MM.1S (cell line): ENCODE results near the gene GADD45B.

Experiments used
- EZH2 ChIP-seq: fragments of 300-600 bp; sonication (generic); optimal IDR thresholded peaks from 2 replicates; pipeline ENCODE3; 2017; ENCODE audit warnings: low read depth, mild to moderate bottlenecking, antibody characterized with exemption, low read length, mixed read lengths
- EZH2phosphoT487 ChIP-seq: fragments of 300-600 bp; sonication (generic); IDR thresholded peaks from 2 replicates; pipeline ENCODE4 v1.6.1; 2018; ENCODE audit warnings: antibody characterized with exemption, low read length
- TF ChIP-seq, protein P1 (sequence below): fragments of 300-600 bp; sonication (generic); IDR thresholded peaks from 2 replicates; pipeline ENCODE4 v1.5.1; 2016; ENCODE audit warnings: antibody characterized with exemption, low read length, mixed read lengths

DNA sequence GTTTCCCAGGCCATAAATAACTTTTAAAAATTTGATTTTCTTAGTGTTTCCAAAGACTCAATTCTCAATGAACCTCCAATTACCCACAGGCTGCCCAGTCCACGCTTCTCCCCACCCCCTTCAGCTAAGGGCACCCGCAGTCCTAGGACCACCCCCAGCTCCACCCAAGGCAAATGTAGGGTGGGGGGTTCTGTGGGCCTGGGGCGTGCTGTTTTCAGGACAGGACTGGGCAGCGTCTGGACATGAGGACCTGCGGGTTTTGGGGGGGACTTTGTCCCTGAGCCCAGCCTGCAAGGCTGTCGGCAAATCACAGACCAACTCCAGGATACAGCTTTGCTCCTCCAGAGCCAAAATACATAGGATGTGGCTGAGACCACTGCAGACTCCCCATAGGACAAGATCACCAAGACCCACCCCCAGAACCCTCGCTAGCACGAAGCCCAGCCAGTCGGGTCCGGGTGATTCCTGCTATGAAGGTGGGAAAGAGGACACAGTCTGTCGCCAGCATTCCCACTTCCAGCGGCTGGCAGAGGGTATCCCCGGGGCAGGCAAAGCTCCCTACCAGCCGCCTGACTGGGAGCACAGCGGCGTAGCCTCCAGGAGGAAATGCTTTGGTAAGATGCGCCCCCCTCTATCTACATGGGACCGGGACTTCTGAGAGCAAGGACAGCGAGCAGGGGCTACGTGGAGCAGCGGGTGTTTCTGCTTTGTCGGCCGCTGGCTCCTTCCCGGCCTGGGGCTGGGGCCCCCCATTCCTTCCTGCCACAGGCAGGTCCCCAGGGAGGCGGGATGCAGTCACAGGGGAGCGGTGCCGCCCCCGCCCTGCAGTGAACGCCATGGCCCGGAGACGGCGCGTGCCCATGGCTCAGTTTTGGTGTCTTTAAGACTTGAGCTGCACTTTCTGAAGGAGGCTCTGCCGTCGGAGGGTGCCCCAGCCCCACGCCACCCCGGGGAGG lies 46.9 kb upstream of the GADD45B start:
- TF ChIP-seq EZH2 (no peak), EZH2phosphoT487 (no peak)
- TF ChIP-seq, protein P1, sequence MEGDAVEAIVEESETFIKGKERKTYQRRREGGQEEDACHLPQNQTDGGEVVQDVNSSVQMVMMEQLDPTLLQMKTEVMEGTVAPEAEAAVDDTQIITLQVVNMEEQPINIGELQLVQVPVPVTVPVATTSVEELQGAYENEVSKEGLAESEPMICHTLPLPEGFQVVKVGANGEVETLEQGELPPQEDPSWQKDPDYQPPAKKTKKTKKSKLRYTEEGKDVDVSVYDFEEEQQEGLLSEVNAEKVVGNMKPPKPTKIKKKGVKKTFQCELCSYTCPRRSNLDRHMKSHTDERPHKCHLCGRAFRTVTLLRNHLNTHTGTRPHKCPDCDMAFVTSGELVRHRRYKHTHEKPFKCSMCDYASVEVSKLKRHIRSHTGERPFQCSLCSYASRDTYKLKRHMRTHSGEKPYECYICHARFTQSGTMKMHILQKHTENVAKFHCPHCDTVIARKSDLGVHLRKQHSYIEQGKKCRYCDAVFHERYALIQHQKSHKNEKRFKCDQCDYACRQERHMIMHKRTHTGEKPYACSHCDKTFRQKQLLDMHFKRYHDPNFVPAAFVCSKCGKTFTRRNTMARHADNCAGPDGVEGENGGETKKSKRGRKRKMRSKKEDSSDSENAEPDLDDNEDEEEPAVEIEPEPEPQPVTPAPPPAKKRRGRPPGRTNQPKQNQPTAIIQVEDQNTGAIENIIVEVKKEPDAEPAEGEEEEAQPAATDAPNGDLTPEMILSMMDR: no peak
